Right lobe of liver (tissue), 4 donors: Measurements from ENCODE around the gene SOCS7.

Source experiments
- POLR2A ChIP-seq: fragments of 450-650 bp; IDR thresholded peaks from one replicate; pipeline ENCODE4 v1.6.1; 2017; ENCODE audit warnings: antibody characterized with exemption, mild to moderate bottlenecking
- TF ChIP-seq, protein P1 (sequence below), 4 donors: fragments of 200-600 bp in 3 of 4; fragments of 450-650 bp in 1 of 4; IDR thresholded peaks; one replicate each; pipeline versions ENCODE4 v1.5.1 to v1.8.0; 2016 to 2022; ENCODE audit warnings: antibody characterized with exemption in 4 of 4, mild to moderate bottlenecking in 2 of 4
- donor health status: DM: no; HTN: no; CAD: no.
- donor health status: DM: no; HTN: no; CAD: no.
- donor health status: DM: no; HTN: yes; CAD: no.

- TF ChIP-seq, protein P1, sequence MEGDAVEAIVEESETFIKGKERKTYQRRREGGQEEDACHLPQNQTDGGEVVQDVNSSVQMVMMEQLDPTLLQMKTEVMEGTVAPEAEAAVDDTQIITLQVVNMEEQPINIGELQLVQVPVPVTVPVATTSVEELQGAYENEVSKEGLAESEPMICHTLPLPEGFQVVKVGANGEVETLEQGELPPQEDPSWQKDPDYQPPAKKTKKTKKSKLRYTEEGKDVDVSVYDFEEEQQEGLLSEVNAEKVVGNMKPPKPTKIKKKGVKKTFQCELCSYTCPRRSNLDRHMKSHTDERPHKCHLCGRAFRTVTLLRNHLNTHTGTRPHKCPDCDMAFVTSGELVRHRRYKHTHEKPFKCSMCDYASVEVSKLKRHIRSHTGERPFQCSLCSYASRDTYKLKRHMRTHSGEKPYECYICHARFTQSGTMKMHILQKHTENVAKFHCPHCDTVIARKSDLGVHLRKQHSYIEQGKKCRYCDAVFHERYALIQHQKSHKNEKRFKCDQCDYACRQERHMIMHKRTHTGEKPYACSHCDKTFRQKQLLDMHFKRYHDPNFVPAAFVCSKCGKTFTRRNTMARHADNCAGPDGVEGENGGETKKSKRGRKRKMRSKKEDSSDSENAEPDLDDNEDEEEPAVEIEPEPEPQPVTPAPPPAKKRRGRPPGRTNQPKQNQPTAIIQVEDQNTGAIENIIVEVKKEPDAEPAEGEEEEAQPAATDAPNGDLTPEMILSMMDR (IDR thresholded peaks at IDR 0.05): no peak
- no peak for TF ChIP-seq POLR2A
Observed at GRCh38 chr17:38430822-38431221, 79.2 kb downstream of the SOCS7 start.
